ENCODE measurements around the gene GLDC.

DNA sequence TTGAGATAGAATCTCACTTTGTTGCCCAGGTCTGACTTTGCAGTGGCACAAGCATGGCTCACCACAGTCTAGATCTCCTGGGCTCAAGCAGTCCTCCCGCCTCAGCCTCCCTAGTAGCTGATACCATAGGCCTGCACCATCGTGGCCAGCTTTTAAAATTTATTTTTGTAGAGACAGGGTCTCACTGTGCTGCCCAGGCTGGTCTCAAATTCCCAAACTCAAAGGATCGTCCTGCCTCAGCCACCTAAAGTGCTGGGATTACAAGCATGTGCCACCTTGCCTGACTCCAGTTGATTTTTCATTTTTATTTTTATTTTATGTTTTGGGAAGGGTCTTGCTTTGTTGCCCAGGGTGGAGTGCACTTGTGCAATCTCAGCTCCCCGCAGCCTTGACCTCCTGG lies 41.7 kb upstream of the GLDC start:
- TF ChIP-seq, protein P1, sequence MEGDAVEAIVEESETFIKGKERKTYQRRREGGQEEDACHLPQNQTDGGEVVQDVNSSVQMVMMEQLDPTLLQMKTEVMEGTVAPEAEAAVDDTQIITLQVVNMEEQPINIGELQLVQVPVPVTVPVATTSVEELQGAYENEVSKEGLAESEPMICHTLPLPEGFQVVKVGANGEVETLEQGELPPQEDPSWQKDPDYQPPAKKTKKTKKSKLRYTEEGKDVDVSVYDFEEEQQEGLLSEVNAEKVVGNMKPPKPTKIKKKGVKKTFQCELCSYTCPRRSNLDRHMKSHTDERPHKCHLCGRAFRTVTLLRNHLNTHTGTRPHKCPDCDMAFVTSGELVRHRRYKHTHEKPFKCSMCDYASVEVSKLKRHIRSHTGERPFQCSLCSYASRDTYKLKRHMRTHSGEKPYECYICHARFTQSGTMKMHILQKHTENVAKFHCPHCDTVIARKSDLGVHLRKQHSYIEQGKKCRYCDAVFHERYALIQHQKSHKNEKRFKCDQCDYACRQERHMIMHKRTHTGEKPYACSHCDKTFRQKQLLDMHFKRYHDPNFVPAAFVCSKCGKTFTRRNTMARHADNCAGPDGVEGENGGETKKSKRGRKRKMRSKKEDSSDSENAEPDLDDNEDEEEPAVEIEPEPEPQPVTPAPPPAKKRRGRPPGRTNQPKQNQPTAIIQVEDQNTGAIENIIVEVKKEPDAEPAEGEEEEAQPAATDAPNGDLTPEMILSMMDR (IDR thresholded peaks at IDR 0.05), result no peak
- TF ChIP-seq POLR2AphosphoS5 (IDR thresholded peaks at IDR 0.05; ENCODE audit: low read depth, low read length), result no peak
- TF ChIP-seq, protein P2, sequence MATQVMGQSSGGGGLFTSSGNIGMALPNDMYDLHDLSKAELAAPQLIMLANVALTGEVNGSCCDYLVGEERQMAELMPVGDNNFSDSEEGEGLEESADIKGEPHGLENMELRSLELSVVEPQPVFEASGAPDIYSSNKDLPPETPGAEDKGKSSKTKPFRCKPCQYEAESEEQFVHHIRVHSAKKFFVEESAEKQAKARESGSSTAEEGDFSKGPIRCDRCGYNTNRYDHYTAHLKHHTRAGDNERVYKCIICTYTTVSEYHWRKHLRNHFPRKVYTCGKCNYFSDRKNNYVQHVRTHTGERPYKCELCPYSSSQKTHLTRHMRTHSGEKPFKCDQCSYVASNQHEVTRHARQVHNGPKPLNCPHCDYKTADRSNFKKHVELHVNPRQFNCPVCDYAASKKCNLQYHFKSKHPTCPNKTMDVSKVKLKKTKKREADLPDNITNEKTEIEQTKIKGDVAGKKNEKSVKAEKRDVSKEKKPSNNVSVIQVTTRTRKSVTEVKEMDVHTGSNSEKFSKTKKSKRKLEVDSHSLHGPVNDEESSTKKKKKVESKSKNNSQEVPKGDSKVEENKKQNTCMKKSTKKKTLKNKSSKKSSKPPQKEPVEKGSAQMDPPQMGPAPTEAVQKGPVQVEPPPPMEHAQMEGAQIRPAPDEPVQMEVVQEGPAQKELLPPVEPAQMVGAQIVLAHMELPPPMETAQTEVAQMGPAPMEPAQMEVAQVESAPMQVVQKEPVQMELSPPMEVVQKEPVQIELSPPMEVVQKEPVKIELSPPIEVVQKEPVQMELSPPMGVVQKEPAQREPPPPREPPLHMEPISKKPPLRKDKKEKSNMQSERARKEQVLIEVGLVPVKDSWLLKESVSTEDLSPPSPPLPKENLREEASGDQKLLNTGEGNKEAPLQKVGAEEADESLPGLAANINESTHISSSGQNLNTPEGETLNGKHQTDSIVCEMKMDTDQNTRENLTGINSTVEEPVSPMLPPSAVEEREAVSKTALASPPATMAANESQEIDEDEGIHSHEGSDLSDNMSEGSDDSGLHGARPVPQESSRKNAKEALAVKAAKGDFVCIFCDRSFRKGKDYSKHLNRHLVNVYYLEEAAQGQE (IDR thresholded peaks at IDR 0.05; ENCODE audit: insufficient read depth in 1 of 2, low read depth in 2 of 2, low read length in 1 of 2), result no peak

All from Panc1 (cell line).